ENCODE results near the gene RAD23A. TPM values are rescaled to one million over a fixed set of nuclear protein-coding genes. Genes with fewer than 3 reads are reported as not detected.
"Not testable (repeated sequence)": the region's sequence is repeated elsewhere in the genome, so short reads cannot be mapped to it uniquely, and the experiment has no call there.

Gene RAD23A
- polyA plus RNA-seq, 1 donor, result 91.8 TPM

DNA sequence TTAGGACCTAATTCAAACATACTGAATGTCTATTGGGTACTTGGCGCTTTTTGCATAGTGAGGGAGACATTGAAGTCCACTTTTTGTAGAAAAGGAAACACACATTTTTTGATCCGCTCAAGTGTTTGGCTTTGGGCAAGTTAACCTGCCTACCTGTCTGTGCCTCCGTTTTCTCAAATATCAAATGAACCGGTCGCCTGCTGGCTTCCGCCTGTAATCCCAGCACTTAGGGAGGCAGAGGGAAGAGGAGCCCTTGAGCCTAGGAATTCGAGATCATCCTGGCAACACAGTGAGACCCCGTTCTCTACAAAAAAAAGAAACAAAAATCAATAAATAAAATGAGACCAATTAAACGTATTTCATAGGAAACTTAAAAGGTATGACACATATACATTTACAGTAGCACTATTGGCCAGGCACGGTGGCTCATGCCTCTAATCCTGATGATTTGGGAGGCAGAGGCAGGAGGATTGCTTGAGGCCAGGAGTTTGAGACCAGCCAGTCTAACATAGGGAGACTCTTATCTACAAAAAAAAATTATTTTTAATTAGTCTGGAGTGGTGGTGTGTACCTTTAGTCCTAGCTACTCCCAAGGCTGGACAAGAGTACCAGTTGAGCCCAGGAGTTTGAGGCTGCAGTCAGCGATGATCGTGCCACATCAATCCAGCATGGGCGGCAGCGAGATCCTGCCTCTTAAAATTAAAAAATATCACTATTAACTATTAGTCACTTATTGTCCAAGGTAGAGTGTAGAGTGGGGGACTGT, 1.3 kb downstream of the RAD23A start:
- H3K4me3 ChIP-seq (ENCODE audit: low read length), result peak overlapping the region; percentile 67
- no peaks in the 10 kb centered on the region for H3K27me3 ChIP-seq (ENCODE audit: control insufficient read depth, insufficient read depth, low read length)
- peaks cover 20% of the 10 kb centered on the region for H3K4me1 ChIP-seq (ENCODE audit: control insufficient read depth, insufficient read depth, low read length)
- H3K36me3 ChIP-seq (ENCODE audit: control insufficient read depth, insufficient read depth, low read length), result peaks cover 77% of the 10 kb centered on the region
- WGBS (ENCODE audit: insufficient coverage, low lambda C conversion rate), result 27% methylated on average over 6 of the region's 14 CpGs
- peak overlapping the region; percentile 92 for H3K27ac ChIP-seq (ENCODE audit: low read length)
- H3K9me3 ChIP-seq (ENCODE audit: control insufficient read depth, low read depth, low read length), result peaks cover 9% of the 10 kb centered on the region
- DNase-seq, result no peak

GRCh38 chr19:12947702-12948611, 2.3 kb downstream of the RAD23A start:
- DNase-seq, result no peak
- Histone ChIP-seq H3K27ac (ENCODE audit: low read length) (no peak overlapping the region), H3K4me1 (ENCODE audit: control insufficient read depth, insufficient read depth, low read length) (peaks cover 20% of the 10 kb centered on the region), H3K9me3 (ENCODE audit: control insufficient read depth, low read depth, low read length) (peaks cover 9% of the 10 kb centered on the region), H3K36me3 (ENCODE audit: control insufficient read depth, insufficient read depth, low read length) (peaks cover 77% of the 10 kb centered on the region), H3K27me3 (ENCODE audit: control insufficient read depth, insufficient read depth, low read length) (no peaks in the 10 kb centered on the region), H3K4me3 (ENCODE audit: low read length) (no peak overlapping the region)
- 100% methylated on average over 1 of the region's 28 CpGs for WGBS (ENCODE audit: insufficient coverage, low lambda C conversion rate)

- no CpG with 5 or more reads among the region's 30 CpGs for WGBS (ENCODE audit: insufficient coverage, low lambda C conversion rate)
- DNase-seq, result no peak
- peaks cover 78% of the 10 kb centered on the region for H3K36me3 ChIP-seq (ENCODE audit: control insufficient read depth, insufficient read depth, low read length)
- peaks cover 19% of the 10 kb centered on the region for H3K4me1 ChIP-seq (ENCODE audit: control insufficient read depth, insufficient read depth, low read length)
- H3K4me3 ChIP-seq (ENCODE audit: low read length), result no peak overlapping the region
- peaks cover 4% of the 10 kb centered on the region for H3K9me3 ChIP-seq (ENCODE audit: control insufficient read depth, low read depth, low read length)
- H3K27me3 ChIP-seq (ENCODE audit: control insufficient read depth, insufficient read depth, low read length), result no peaks in the 10 kb centered on the region
- H3K27ac ChIP-seq (ENCODE audit: low read length), result no peak overlapping the region
Observed at GRCh38 chr19:12948612-12949362, 3.1 kb downstream of the RAD23A start.

DNA sequence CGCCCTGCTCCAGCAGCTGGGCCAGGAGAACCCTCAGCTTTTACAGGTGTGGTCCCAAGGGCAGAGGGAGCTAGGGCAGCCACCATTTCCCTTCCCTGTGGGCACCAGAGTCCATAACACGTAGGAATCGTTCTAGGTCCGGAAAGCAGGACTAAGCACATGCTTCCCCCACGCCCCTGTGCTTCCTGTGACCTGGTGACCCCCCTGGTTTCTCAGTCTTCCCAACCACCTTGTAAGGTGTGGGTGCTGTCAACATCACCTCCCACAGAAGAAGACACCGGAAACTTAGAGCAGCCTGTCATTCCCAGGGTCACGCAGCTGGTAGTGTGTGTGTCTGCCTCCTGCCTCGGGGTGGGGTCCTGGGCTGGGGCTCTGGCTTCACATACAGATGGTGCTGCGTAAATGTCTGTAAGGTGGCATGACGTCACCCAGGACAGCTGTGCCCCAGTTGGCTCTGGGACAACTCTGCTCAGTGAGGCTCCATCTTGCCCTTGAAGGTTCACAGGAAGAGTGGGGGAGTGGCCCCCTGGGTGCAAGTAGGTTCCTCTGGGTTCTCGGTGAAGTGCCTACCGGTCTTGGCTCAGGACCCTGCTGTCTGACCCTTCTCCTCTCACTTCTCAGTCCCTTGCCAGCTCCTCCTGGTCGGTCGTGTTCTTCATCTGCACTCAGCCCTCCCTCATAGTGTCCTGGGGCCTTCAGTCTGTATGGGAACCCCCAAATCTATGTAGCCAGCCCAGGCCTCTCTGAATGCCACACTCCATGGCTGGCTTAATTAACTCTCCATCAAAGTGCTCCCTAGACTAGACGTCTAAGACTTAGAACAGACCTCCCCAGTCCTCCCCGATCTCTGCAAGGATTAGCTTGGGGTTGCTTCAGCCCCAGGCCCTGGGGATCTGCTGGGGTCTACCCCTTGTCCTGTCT, 4.0 kb downstream of the RAD23A start:
- H3K9me3 ChIP-seq (ENCODE audit: control insufficient read depth, low read depth, low read length), result no peaks in the 10 kb centered on the region
- H3K4me3 ChIP-seq (ENCODE audit: low read length), result no peak overlapping the region
- DNase-seq, result no peak
- no CpG with 5 or more reads among the region's 16 CpGs for WGBS (ENCODE audit: insufficient coverage, low lambda C conversion rate)
- no peaks in the 10 kb centered on the region for H3K27me3 ChIP-seq (ENCODE audit: control insufficient read depth, insufficient read depth, low read length)
- H3K27ac ChIP-seq (ENCODE audit: low read length), result no peak overlapping the region
- H3K36me3 ChIP-seq (ENCODE audit: control insufficient read depth, insufficient read depth, low read length), result peaks cover 78% of the 10 kb centered on the region
- H3K4me1 ChIP-seq (ENCODE audit: control insufficient read depth, insufficient read depth, low read length), result peaks cover 19% of the 10 kb centered on the region

DNA sequence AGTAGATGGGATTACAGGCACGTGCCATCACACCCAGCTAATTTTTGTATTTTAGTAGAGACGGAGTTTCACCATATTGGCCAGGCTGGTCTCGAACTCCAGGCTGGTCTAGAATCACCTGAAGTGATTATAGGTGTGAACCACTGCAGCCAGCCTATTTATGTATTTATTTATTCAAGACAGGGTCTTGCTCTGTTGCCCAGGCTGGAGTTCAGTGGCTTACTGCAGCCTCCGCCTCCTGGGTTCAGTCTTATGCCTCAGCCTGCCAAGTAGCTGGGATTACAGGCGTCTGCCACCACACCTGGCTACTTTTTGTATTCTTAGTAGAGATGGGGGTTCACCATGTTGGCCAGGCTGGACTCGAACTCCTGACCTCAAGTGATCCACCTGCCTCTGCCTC, 6.4 kb downstream of the RAD23A start:
- not testable (repeated sequence) for DNase-seq; H3K4me3 ChIP-seq (ENCODE audit: low read length); H3K27ac ChIP-seq (ENCODE audit: low read length); H3K9me3 ChIP-seq (ENCODE audit: control insufficient read depth, low read depth, low read length); H3K27me3 ChIP-seq (ENCODE audit: control insufficient read depth, insufficient read depth, low read length)
- no CpG with 5 or more reads among the region's 6 CpGs for WGBS (ENCODE audit: insufficient coverage, low lambda C conversion rate)
- Histone ChIP-seq H3K36me3 (ENCODE audit: control insufficient read depth, insufficient read depth, low read length) (peaks cover 73% of the 10 kb centered on the region), H3K4me1 (ENCODE audit: control insufficient read depth, insufficient read depth, low read length) (peaks cover 19% of the 10 kb centered on the region)

GRCh38 chr19:12952488-12953137, 7.0 kb downstream of the RAD23A start:
- Histone ChIP-seq H3K27ac (ENCODE audit: low read length) (no peak overlapping the region), H3K4me1 (ENCODE audit: control insufficient read depth, insufficient read depth, low read length) (peaks cover 13% of the 10 kb centered on the region), H3K36me3 (ENCODE audit: control insufficient read depth, insufficient read depth, low read length) (peaks cover 68% of the 10 kb centered on the region), H3K4me3 (ENCODE audit: low read length) (no peak overlapping the region), H3K27me3 (ENCODE audit: control insufficient read depth, insufficient read depth, low read length) (no peaks in the 10 kb centered on the region), H3K9me3 (ENCODE audit: control insufficient read depth, low read depth, low read length) (no peaks in the 10 kb centered on the region)
- no peak for DNase-seq
- WGBS (ENCODE audit: insufficient coverage, low lambda C conversion rate), result no CpG with 5 or more reads among the region's 12 CpGs

- no CpG with 5 or more reads among the region's 11 CpGs for WGBS (ENCODE audit: insufficient coverage, low lambda C conversion rate)
- Histone ChIP-seq H3K27ac (ENCODE audit: low read length) (peak overlapping the region; percentile 17), H3K9me3 (ENCODE audit: control insufficient read depth, low read depth, low read length) (no peaks in the 10 kb centered on the region), H3K36me3 (ENCODE audit: control insufficient read depth, insufficient read depth, low read length) (peaks cover 62% of the 10 kb centered on the region), H3K4me1 (ENCODE audit: control insufficient read depth, insufficient read depth, low read length) (peaks cover 11% of the 10 kb centered on the region), H3K4me3 (ENCODE audit: low read length) (no peak overlapping the region), H3K27me3 (ENCODE audit: control insufficient read depth, insufficient read depth, low read length) (no peaks in the 10 kb centered on the region)
- no peak for DNase-seq
Observed at GRCh38 chr19:12953138-12953798, 7.6 kb downstream of the RAD23A start.

GRCh38 chr19:12953799-12954611, 8.3 kb downstream of the RAD23A start:
- H3K27ac ChIP-seq (ENCODE audit: low read length), result peak overlapping the region; percentile 17
- H3K4me1 ChIP-seq (ENCODE audit: control insufficient read depth, insufficient read depth, low read length), result peaks cover 11% of the 10 kb centered on the region
- no CpG with 5 or more reads among the region's 12 CpGs for WGBS (ENCODE audit: insufficient coverage, low lambda C conversion rate)
- DNase-seq, result no peak
- no peak overlapping the region for H3K4me3 ChIP-seq (ENCODE audit: low read length)
- peaks cover 55% of the 10 kb centered on the region for H3K36me3 ChIP-seq (ENCODE audit: control insufficient read depth, insufficient read depth, low read length)
- H3K27me3 ChIP-seq (ENCODE audit: control insufficient read depth, insufficient read depth, low read length), result no peaks in the 10 kb centered on the region
- no peaks in the 10 kb centered on the region for H3K9me3 ChIP-seq (ENCODE audit: control insufficient read depth, low read depth, low read length)
